Measurements from ENCODE around the gene COL24A1.

DNA sequence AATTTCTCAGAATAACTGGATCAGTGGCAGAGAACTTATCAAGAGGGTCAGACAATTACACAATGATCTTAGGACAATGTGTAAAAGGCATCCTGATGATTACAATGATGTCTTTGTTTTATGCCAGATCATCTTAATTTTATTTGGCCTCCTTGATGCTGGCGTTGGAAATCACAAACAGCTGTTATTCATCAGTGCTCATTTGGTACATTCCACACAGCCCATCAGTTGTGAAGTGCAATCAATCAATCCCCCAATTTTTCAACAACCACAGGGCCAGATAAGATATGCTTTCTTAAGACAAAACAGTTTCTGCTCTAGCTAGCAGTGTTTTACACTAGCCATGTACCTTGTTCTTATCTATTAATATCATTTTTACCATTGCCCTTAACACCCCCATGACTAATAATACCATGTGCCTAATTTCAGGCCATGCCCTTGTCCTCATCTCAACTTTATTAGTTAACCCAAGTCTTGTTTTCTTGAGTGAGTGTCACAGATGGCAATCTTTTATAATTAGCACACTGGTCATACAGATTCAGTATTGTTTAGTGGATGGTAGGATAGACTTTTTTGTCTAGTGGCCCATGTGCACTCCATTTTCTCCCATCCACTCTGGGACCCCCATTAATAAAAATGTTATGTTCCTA is 40.8 kb upstream of the COL24A1 start:
- TF ChIP-seq EZH2phosphoT487 (IDR thresholded peaks at IDR 0.05; ENCODE audit: borderline replicate concordance) (no peak), POLR2AphosphoS5 (IDR thresholded peaks at IDR 0.05; ENCODE audit: low read depth, low read length) (no peak), POLR2A (IDR thresholded peaks at IDR 0.05; ENCODE audit: borderline replicate concordance, extremely low read depth, insufficient read depth, insufficient read length) (no peak), CEBPB (IDR thresholded peaks at IDR 0.05; ENCODE audit: low read depth) (no peak), SIN3A (IDR thresholded peaks at IDR 0.05; ENCODE audit: low read depth) (no peak), YY1 (IDR thresholded peaks at IDR 0.05; ENCODE audit: extremely low read depth, insufficient replicate concordance, low read depth, low read length) (no peak)
- TF ChIP-seq, protein P1, sequence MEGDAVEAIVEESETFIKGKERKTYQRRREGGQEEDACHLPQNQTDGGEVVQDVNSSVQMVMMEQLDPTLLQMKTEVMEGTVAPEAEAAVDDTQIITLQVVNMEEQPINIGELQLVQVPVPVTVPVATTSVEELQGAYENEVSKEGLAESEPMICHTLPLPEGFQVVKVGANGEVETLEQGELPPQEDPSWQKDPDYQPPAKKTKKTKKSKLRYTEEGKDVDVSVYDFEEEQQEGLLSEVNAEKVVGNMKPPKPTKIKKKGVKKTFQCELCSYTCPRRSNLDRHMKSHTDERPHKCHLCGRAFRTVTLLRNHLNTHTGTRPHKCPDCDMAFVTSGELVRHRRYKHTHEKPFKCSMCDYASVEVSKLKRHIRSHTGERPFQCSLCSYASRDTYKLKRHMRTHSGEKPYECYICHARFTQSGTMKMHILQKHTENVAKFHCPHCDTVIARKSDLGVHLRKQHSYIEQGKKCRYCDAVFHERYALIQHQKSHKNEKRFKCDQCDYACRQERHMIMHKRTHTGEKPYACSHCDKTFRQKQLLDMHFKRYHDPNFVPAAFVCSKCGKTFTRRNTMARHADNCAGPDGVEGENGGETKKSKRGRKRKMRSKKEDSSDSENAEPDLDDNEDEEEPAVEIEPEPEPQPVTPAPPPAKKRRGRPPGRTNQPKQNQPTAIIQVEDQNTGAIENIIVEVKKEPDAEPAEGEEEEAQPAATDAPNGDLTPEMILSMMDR (IDR thresholded peaks at IDR 0.05 in 2 of 3, conservative IDR thresholded peaks at IDR 0.05 in 1 of 3; ENCODE audit: borderline replicate concordance in 1 of 3, insufficient read depth in 1 of 3, low read depth in 2 of 3, low read length in 2 of 3), result no peak

Data from HCT116 (cell line).